GM19397 (cell line): ENCODE data around the gene NAMPT.
"Not testable (repeated sequence)": the region's sequence is repeated elsewhere in the genome, so short reads cannot be mapped to it uniquely, and the experiment has no call there.

Source experiments
- ATAC-seq: cut with Tn5 transposase; IDR thresholded peaks from one replicate; pipeline ENCODE4 v1.9.1; 2021; ENCODE audit warnings: mild to moderate bottlenecking, moderate library complexity; ENCODE audit not compliant: unreplicated experiment

Gene NAMPT

DNA sequence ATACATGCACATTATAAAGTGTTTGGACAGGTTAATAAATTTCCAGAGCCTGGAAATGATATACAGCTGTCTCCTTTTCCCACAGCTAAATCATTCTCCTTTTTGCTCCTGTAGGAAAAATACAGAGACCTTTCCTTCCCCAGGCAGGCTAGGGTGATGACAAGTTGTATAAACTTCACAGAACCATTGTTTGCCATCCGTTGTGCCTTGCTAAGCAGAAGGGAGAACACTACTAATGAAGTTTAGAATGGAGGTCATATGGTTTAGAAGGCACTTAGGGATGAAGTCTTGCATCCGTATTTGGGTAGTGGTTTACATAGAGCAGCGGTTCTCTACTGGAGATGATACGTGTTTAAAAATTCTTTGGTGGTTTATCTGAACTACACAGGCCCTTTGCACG is 46.0 kb downstream of the NAMPT start:
- ATAC-seq: no peak

DNA sequence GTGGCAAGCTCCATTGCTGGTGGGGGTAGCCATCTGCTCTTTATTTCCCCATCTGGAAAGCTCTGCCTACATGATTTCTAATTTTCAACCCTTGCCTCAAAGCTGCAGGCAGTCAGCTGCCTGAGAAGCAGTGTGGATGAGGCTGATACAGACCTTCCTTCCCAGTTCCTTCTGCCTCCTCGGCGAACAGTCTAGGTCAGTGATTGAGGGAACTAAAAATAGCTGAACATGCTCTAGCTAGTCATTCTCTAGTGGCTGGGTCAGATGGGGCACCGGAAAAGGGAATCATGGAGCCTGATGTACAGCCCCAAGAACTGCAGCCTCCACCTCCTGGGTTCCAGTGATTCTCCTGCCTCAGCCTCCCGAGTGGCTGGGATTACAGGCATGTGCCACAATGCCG is 48.7 kb downstream of the NAMPT start:
- ATAC-seq: no peak

DNA sequence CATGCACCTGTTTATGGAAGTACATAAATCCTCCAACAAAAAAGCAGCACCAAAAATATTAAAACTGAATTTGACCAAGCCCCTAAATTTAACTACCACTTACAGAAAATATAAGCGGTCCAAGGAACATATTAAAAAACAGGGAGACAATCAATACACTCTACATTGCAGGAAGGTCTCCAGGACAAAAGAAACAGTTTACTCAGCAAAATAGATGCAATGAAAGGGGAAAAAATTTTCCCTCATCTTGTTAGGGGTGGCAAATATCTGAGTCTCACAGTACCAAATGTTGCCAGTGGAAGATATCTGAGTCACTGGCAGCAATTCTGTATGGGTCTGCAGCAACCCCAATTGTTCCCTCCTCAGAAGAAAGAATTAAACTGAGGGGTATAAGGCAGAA is 50.4 kb downstream of the NAMPT start:
- no peak for ATAC-seq

DNA sequence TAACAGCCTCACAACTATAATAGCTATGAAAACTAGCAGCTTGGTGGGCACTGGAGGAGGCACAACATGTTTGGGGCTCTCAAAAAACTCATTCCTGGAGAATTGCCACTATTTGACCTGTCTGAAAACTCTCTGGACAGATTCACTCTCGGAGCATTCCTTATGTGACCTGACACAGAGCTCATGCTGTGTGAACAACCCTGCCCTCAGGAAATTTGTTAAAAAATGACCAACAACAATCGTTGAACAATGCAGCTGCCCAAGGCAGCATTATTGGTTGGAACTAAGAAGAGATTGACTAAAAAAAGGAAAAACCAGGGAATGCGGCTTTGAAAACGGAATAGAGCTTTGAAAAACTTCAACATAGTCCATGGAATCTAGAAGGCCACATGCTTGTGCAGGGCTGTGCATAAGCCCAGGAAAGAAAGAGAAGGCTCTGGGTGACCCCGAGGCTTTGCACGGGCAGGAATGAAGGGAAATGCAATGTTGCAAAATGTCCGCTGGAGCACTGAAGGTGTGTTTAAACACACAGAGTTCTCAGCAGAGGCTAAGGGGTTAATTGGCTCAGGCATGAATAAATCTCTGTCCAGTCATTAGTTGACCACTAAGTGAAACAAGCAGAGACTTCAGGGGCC is 52.8 kb downstream of the NAMPT start:
- ATAC-seq: no peak

DNA sequence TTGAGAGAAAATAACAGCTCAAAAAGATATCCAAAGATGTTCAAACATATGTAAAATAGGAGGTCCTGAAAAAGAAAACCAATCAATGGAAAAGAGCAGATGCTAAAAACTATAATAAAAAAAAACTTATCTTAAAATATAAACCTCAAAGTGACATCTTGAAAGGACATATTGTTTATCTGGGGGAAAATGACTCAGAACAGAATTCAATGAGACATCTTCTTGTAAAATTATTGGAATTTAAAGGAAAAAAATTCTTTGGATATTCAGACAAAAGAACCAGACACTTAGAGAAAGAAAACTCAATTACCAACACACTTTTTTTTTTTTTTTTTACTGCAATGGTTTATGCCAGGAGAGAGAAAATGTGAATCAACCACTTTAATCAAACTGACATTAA is 58.9 kb downstream of the NAMPT start:
- no peak for ATAC-seq

DNA sequence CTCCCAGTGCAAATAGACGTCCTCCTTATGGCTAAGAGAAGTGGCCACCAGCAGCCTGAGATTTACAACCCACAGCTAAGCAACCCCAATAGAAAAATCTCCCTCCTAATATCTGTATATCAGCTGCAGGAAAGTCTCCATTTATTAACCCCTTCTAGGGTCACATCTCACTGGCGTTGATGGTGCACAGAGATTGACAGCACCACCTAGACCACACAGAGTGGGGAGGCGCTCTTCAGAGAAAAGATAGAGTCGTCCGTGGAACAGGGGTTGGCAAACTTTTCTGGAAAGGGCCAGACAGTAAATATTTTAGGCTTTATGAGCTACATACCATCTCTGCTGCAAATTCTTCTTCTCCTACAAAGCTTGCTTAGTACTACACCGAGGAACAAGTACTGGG is 60.0 kb downstream of the NAMPT start:
- ATAC-seq: no peak

DNA sequence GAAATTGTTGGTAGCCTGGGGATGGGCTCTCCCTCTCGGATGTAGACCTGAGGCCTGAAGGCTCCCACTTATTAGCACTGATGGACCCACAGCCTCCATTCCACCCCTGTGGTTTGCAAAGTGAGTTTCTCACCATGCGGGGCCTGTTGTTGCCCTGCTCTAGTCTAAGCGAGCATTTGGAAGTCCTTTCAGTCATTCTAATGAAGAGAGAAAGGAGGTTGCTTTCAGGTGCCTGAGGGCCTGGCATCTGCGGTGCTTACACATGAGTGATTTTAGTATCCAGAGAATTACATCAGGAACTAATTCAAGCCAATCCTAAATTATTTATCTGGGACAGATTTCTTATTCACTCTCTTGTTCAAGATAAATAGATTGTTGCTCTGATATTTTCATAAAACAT is 61.6 kb downstream of the NAMPT start:
- no peak for ATAC-seq

DNA sequence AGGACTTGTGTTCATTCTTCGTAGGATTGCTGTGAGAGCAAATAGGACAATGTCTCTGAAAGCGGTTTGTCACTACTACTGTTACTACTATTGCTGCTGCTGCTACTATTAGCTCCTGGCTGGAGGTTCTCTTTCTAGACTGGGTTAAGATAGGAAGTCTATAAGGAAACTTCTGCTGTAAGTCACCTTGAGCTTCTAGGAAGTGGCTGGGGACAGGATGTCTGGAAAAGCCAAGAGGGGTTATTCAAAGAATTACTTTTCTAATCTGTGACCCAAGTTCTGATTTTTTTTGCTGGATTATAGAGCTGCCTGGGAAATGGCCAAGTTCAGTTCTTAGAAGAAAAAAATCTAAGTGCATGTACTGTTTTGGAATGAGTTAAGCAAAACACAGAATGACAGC is 62.2 kb downstream of the NAMPT start:
- ATAC-seq: no peak

DNA sequence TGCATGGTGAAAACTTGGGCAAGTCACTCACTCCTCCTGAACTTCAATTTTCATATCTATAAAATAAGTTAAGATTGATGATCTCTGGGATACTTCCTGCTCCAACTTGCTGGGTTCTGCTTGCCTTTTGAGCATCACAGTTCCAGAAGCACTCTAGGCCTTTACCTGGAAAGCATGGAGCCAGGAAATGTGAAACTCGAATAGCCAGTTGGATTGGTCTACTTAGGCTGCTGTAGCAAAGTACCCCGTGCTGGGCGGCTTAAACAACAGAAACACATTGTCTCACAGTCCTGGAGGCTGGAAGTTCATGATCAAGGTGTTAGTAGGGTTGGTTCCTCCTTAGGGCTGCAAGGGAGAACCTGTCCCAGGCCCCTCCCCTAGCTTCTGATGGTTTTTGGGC is 64.5 kb downstream of the NAMPT start:
- no peak for ATAC-seq

DNA sequence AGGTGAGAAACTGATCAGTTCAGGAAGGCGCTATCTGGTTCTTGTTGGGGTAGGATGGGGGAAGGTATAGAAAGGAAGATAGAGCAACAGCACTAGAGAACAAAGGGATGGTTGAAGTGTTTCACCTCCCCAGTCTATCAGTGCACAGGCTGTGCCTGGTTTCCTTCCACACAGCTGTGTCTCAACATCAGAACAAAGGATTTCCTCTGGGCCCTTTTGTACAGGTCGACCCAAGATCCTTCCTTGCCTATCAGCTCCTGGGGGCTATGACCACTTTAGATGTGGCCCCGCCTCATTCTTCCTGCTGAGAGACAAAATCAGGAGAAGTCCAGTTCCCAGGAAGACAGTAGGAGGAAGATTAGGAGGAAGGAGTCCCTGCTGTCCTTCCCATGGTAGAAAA is 65.6 kb downstream of the NAMPT start:
- no peak for ATAC-seq

DNA sequence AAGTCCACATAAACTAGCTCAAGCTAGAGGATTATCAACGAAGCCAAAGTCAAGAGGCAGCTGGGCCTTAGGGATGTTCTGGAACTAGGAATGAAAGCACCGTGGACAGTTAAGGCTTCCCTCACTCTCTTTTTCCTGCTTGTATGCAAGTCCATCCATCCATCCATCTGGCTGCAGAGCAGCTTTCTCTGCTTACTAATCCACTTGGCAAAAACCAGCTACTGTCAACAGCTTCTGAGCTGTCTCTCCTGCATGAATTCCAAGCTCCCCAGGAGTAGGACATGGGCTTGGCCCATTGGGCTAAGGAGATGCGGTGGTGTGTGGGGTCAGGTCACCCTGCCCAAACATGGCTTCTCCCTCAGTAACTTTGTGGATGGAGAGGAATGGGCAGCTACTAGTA is 66.2 kb downstream of the NAMPT start:
- ATAC-seq: no peak

DNA sequence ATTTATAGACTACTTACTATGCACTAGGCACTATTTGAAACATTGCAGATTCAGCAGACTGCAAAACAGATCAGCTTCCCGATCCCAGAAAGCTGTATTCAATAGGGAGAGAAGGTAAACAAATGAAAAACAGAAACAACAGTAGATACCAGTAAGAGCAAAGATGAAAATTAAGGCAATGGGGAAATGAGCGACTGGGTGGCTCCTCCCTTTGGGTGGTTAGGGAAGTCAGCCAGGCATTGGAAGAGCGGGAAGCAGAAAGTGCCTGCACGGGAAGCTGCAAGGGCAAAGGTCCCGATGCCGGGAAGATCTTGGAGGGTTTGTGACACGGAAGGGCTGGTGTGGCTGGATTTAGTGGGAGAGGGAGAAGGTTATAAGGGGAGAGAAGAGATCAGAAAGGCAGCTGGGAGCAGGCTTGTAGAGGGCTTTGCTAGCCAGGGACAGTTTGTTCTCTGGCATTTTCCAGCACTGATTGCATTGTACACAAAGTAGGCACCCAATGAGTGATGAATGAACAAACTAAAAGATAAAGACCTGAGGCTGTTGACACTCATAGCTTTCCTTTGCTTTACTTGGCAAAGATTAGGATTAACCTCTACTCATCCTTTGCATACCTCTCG is 67.8 kb downstream of the NAMPT start:
- ATAC-seq: no peak

DNA sequence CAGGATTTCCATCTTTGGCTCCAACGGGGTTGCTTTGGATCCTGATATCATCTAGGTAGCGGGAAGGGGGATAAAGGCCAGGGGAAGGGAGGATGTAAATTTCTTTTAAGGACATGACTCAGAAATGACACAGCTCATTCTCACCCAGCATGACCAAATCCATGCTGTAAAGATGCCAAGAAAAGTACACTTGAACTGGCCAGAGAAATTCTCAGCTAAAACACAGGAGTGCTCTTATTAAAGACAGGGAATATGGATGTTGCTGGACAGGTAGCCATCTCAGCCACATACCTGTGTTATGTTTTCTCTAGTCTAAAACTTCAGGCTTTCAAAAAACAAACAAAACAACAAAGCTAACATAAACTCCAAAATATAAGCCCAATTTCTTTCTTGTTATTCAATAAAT is 68.3 kb downstream of the NAMPT start:
- no peak for ATAC-seq

DNA sequence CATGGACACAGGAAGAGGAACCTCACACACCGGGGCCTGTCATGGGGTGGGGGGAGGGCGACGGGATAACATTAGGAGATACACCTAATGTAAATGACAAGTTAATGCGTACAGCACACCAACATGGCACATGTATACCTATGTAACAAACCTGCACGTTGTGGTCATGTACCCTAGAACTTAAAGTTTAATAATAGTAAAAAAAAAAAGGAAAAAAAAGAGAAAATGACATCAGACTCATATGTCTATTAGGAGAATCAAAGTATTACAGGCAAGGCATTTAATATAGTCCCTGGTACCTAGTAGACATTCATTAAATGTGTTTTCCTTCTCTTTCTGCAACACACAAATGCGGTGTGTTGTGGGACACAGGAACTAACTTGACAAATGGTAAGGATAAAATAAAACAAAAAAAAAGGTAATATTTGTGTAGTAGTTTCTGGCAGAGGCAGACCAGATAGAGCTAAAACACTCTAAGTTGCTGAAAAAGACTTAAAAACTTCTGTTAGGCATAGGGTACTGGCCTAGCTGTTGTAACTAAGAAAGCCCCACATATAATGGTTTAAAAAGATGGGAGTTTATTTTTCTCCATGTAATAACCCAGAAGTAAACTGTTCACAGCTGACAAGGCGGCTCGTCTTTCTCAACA is 68.8 kb downstream of the NAMPT start:
- no peak for ATAC-seq

DNA sequence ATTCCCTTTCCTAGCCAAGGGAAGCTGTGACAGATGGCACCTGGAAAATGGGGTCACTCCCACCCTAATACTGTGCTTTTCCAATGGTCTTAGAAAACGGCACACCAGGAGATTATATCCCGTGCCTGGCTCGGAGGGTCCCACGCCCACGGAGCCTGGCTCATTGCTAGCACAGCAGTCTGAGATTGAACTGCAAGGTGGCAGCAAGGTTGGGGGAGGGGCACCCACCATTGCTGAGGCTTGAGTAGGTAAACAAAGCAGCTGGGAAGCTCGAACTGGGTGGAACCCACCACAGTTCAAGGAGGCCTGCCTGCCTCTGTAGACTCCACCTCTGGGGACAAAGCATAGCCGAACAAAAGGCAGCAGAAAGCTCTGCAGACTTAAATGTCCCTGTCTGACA is 75.8 kb downstream of the NAMPT start:
- ATAC-seq: not testable (repeated sequence)

DNA sequence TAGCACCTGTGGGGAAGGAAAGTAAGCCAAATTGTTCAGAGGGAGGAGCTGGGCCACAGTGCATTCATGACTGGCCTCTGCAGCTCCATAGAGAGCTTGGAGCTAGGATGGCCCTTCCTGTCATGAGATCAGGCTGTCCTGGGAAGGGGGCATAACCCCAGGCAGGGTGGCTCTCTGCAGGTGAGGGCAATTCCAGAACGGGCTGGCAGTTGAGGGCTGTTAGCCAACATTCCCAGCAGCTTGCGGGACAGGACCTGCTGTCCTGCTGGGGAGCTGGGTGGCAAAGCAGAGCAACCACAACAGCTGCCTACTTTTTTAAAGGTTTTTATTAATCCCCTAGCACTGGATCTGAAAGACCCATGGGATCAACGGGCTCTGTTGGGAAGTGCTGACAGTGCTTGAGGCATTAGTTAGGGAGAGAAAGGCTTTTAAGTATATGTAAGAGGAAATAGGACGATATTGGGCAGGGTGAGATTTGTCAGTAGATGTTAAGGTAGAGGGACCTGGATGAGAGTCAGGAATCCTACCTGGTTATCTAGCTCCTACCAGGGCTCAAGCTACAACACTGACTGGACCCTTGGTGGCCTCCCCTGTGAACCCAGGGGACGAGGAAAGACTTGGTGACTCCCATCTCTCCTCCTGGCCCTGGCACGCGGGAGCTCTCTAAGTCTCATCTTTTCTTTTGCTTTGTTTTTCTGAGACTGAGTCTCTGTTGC is 77.8 kb downstream of the NAMPT start:
- no peak for ATAC-seq

DNA sequence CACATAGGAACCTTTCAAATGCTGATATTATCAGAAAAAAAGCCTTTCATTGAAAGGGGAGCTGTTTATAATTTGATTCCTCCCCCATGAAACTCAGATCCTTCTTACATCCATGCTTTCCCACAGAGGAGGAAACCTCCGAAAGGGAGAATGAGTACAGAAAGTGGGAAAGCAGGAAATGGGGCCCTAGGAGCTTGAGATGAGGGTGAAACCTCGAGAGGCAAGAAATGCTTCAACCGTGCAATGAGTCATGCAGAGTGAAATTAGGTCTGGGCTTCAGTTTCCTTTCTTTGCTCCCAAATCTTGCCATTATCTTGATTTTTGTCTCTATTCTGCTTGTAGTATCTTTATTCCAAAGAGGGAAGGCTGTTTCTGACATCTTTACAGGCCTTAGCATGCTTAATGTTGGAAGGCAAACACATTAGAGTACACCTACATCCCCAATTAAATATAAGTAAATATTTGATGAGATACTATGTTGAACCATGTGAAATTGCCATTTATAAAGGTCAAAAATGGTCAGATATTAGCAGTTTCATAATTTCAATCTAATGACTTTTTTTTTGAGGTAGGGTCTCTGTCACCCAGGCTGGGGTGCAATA is 79.1 kb downstream of the NAMPT start:
- no peak for ATAC-seq

DNA sequence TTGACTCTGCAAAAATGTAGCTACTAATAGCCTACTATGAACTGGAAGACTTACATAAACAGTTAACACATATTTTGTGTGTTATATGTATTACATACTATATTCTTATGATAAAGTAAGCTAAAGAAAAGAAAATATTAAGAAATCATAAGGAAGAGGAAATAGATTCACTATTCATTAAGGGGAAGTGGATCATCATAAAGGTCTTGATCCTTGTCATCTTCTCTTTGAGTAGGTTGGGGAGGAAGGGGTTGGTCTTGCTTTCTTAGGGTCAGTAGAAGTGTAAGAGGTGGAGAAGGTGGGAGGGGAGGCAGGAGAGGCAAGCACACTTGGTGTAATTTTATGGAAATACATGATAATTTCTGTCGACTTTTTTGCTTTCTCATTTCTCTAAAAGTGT is 81.3 kb downstream of the NAMPT start:
- ATAC-seq: no peak

DNA sequence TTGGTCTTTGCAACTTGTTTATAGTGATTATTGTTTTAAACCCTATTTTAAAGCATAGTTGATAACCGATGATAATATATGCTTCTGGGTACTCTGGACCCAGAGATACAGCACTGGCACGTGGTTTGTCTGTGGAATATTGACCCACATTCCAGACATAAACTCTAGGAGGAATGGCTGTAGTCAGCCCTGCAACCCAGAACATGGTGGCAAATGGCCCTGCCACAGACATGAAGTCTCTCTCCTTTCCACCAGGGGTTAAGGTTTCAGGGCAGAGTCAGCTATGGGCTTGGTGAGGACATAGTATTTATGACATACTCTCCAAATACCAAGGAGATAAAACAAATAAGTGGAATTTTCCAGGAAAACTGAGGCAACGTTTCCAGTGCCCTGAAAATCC is 83.6 kb downstream of the NAMPT start:
- ATAC-seq: no peak

DNA sequence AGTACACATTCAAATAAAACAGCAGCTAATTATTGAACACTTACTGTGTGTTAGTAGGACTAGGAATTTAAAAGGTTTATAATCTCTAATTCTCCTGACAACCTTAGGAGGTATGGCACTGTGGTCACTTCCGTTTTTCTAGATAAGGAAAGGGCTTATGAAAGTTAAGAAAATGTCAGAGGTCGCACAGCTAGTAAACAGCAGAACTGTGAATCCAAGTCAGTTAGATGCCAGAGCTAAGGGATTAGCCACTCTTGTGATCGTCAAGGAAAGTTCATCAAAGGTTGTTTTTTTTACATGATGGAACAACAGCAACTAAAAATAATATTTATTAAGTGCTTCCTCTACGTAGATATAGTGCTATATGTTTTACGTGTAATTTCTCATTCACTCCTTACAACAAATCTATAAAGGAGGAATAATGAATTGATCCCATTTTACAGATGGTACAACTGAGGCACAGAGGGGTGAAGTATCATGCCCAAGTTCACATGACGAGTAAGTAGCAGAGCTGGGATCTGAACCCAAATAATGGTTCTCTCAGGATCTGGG is 84.9 kb downstream of the NAMPT start:
- ATAC-seq: no peak

DNA sequence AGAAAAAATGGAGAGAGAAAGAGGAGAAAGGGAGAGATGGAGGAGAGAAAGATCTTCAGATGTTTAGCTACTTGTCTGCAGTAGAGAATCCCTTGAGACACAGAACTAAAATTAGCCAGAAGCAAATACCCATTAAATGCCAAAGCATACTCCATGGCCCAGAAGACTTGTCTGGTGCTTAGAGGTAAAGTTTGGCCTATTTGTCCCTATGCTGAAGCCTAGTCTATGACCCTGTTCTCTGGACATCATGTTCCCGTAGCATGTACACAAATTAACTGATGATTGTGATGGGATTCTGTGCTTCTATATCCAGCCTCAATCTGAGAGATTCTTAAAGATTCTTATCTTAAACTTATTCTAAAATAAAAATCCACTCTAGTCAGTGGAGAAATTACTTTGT is 85.8 kb downstream of the NAMPT start:
- no peak for ATAC-seq
